ENCODE results near the gene KIAA1217.
"Not testable (repeated sequence)": the region's sequence is repeated elsewhere in the genome, so short reads cannot be mapped to it uniquely, and the experiment has no call there.

Gene KIAA1217

DNA sequence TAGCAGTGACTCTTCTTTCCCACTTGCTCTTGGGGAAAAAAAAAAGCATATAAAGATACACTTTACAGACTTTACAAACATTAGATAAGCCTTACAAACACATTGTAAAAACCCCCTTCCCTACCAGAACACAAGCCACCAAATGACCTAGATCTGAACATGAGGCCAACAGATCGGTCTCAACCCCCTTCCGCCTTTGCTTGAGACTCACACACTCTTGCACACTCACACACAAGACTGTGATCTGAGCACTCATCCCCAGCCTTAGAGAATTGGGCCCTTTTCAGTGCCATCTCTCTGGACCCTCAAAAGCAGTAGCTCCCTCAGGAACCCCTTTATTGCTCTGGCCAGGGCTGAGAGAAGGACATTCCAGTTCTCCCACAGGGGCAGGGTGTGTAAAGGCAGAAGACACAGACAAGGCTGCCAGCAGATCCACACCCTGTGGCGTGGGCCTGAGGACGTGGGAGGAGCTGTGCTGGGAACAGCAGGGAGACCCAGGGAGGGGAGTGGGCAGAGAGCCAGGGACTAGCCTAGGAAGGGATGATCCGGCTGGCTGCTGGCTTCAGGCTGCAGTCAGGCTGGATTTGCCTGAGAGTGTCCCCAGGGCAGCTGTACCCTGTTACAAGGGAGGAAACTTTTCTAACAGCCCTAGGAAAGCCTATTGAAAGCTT lies 206.7 kb downstream of the KIAA1217 start:
- peak; percentile 85 for DNase-seq

DNA sequence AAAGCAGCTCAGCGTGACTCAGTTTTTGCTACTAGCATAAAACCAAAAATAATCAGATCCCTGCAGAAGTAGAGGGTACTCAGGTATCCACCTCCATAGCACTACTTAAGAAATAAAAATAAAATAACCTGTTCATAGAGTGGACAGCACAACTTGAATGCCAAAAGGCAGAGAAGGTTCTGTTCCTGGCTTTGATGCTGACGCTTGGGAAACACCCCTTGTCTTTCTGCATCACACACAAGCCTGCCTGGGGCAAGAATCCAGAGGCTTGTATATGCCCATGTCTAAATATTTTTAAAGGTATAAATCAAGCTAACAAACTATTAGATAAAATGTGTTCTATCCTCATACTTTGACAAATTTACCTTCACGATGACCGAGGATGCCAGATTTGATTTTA lies 207.3 kb downstream of the KIAA1217 start:
- no peak for DNase-seq

DNA sequence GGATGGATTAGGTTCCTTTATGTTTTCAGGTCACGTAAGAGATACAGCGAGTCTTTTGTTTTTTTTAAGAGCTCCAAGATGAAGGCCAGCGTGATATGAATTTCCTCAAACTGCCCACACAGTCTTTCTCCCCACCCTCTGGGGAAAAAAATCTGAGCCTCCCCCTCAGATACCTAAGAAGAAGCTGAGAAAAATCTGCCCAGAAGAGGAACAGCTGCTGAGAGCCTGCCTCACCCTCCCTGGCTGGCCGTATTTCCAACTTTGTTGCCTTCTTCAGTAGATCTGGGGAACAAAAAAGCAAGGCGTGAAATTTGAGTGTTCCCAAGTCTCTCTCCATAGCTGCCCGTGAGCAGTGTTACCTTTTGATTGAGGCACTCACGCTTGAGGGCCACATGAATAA lies 208.1 kb downstream of the KIAA1217 start:
- no peak for DNase-seq

DNA sequence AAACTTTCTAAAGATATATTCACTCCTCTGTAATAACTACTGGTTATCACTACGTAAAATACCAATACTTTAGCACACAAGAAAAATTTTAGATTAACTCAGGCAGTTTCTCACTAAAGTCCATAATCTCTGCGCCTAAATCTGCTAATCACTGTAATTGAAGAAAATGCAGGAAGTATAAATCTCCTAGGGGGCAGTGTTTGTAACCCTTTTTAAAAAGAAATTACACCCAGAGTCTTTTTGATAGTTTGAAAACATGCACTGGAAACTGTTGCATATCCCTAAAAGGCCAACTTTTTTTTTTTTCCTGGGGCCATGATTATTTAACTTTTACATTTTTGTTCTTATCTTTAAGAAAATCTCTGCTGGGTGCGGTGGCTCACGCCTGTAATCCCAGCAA lies 209.6 kb downstream of the KIAA1217 start:
- DNase-seq = no peak

DNA sequence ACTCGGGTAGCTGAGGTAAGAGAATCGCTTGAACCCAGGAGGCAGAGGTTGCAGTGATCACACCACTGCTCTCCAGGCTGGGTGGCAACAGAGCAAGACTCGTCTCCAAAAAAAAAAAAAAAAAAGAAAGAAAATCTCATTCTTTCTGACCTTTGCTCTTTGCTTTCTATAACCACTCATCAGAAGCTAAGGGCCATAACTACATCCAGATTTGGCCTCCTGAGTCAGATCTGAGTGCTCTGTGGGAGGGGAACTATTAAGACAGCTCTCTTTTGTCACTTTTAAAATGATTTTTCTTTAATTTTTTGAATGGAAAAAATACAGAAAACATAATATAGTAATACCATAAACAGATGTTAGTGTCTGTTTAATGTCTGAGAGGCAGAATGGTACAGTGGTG lies 210.1 kb downstream of the KIAA1217 start:
- DNase-seq = no peak

DNA sequence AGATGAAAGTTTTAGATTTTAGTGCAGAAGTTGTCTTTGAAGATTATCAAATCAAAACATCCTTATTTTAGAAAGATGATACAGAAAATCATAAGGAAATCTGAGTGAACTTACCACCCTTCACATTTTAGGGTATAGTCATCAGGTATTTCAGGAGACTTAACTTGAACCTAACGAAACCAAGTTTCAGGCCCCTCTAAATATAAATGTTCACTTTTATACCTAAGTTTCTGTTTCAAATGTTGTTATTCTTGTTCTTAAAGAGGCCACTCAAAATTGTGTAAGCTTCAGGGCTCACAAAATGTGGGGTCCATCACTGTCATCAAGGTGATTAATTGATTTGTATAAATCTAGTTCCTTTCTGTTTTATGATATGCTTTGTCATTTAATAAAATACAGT lies 216.2 kb downstream of the KIAA1217 start:
- no peak for DNase-seq

DNA sequence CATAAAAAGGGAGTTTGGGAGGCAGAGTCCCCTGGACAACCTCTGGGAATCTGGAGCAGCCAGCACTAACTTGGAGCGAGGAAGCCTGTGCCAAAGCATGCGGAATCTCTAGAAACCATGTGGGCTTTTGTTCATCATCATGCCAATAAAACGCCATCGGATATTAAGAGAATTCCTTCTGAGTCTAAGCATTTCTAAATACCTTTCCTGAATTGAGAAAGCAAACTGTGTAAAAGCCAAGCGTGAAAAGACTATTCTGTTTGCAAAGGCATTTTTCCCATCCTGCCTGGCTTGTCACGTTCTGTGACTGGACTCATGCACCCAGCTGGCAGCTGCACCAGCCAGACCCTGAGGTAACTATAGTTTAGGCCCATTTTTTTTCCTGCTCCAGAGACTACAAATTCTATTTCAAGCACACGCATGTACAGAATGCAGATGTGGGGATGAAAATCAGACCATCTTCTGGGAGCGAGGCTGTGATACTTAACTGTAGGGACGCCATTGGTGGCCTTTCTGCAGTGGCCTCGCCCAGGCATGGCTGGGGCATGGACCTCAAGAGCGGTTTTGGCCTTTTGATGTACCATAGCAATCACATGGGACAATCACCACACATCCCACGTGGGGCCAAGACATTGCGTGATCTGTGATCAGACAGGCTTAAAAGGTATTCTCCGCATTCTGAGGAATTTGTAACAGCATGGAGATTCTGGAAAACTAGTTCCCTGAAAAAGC lies 218.9 kb downstream of the KIAA1217 start:
- no peak for DNase-seq

DNA sequence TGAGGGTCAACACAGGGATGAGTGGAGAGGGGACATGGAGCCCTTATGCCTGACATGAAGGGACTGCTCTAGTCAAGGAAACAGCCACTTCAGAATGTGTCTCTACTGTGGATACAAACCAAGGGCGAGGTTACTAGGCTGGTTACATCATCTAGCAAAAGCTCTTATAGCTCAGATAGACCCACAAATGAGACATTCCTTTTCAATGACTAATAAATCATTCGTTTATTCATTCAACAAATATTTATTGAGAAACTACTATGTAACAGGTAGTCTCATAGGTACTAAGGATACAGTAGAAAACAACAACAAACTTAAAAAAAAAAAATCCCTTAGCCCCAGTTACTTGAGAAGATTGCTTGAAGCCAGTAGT lies 219.5 kb downstream of the KIAA1217 start:
- no peak for DNase-seq

DNA sequence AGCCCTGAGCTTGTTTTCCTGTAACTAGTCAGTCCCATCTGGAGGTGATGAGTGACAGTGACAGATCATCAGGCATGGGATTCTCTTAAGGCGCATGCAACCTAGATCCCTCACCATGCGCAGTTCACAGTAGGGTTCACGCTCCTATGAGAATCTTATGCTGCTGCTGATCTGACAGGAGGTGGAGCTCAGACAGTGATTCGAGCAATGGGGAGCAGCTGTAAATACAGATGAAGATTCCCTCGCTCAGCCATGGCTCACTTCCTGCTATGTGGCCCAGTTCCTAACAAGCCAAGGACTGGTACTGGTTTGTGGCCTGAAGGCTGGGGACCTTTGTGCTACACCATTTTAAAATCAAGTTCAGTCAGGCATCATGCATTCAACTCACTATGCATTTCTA lies 221.7 kb downstream of the KIAA1217 start:
- no peak for DNase-seq

DNA sequence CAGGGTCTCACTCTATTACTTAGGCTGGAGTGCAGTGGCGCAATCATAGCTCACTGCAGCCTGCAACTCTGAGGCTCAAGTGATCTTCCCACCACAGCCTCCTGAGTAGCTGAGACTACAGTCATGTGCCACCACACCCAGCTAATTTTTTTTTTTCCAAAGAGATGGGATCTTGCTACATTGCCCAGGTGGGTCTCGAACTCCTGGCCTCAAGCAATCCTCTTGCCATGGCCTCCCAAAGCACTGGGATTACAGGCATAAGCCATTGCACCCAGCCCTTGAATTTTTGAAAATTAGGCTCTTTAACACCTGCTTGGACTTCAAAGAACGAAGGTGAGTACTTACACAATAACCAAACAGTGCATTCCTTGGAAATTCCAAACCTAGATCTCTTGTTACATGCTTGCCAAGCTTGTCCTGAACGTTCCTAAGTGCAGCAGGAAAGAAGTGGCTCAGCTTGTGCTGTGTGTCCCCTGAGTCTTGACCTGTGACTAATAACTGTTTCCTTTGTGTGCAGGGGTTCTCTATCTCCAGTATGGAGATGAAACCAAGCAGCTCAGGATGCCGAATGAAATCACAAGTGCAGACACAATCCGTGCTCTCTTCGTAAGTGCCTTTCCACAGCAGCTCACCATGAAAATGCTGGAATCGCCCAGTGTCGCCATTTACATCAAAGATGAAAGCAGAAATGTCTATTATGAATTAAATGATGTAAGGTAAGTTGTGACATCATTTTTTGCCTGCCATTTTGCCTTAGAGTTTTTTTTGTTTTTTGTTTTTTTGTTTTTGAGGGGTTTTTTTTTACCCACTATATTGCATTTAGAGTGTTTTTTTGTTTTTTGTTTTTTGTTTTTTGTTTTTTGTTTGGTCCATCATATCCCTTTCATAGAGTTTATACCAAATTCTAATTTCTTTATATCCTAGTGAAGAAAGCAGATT lies 223.8 kb downstream of the KIAA1217 start:
- DNase-seq = no peak

DNA sequence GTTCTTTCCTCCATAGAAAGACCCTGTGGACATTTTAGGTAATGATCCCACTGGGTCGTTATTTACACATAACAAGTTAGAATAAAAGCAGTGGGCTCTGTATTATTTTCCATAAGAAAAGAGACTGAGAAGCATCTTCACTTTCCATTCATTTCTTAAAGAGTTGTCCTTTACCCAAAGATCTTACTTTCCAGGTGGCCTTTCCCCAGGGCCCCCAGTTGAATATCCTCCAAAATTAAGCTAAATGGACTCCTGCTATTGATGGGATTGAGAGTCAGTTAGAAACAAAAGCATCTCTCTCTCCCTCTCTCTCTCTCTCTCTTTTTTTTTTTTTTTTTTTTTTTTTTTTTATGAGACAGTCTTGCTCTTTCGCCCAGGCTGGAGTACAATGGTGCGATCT lies 224.8 kb downstream of the KIAA1217 start:
- DNase-seq = no peak

DNA sequence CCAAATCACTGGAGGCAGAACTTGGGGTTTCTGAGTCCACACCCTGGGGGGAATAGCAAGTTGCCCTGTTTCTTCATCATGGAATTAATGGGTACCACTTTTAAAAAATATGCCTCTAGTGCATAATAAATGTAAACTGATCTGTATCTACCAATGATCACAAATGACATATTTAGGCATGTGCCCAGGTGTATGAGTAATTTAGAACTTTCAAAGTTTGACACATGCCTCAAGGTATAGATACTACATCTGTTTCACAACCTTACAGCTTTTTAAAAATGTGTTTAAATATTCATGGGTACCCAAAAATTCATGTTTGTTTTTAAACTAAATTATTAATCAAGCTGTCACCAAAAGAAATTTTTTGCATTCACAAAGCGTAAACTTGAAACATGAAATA lies 226.0 kb downstream of the KIAA1217 start:
- DNase-seq = no peak

DNA sequence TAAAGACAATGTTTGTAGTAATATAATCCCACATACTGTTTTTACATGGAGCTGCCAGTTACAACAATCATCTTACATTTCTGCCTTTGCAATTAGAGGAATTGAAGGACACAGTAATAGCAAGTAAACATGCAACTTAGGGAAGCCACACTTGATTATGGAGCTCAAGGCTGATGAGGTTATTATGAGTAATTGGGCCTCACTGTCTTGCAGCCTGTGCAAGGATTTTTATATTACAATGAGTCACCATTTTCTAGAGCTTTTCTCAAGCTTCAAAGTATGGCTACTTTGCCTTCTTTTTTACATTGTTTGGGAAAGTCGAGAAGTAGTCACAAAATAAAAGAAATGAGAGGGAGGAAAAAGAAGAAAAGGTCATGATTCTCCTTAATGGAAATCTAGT lies 226.4 kb downstream of the KIAA1217 start:
- DNase-seq = no peak

DNA sequence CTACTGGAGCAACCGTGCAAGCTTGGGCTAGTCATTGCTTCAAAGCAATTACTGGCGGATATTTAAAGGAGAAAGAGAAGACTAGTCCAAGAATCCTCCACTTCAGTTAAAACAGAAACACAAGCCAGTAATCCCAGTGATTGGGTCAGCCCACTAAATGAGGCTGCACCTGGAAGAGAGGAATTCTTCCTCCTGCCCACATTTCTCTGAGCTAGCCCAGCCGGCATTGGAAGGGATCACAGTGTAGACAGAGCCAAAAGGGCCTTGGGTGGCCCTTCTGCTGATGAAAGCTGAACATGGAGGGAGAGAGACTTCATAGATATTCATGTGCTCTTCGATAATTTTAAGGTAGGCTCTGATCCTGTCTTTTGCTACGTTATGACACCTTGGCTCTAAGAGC lies 228.4 kb downstream of the KIAA1217 start:
- no peak for DNase-seq

DNA sequence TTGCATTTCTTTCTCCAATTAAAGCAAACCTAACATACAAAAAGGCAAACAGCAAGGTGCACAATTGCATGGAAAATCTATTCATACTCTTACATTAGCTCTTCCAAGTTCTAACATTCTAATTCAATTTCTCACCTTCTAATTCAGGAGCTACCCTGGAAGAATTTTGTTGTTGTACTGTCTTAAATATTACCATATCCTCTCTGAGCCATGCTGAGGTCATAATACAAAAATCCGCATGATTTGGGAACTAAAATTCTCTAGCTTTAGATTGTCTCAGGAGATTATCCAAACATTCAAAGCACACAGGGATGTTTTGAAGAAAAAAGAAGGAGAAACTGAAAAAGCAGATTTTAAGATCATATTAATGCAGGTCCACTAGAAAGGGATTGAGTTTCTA lies 229.9 kb downstream of the KIAA1217 start:
- no peak for DNase-seq

DNA sequence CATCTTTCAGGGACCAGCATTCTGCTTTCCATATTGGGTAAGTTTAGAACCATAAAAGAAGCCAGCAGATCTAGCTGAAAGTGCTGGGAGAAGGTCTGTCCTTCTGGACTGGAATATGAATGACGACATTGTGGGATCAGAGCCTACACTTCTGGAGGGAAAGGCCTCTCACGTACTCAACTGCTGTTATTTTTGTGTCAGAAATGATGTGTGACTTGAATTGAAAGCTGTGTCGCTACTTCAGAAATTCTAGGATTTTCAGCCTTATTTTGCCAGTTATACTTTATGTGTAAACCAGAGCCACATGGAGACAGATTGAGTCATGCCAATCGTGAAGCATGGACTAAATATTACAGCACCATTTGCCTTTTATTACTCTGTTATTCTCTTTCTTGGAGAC lies 231.0 kb downstream of the KIAA1217 start:
- DNase-seq = no peak

DNA sequence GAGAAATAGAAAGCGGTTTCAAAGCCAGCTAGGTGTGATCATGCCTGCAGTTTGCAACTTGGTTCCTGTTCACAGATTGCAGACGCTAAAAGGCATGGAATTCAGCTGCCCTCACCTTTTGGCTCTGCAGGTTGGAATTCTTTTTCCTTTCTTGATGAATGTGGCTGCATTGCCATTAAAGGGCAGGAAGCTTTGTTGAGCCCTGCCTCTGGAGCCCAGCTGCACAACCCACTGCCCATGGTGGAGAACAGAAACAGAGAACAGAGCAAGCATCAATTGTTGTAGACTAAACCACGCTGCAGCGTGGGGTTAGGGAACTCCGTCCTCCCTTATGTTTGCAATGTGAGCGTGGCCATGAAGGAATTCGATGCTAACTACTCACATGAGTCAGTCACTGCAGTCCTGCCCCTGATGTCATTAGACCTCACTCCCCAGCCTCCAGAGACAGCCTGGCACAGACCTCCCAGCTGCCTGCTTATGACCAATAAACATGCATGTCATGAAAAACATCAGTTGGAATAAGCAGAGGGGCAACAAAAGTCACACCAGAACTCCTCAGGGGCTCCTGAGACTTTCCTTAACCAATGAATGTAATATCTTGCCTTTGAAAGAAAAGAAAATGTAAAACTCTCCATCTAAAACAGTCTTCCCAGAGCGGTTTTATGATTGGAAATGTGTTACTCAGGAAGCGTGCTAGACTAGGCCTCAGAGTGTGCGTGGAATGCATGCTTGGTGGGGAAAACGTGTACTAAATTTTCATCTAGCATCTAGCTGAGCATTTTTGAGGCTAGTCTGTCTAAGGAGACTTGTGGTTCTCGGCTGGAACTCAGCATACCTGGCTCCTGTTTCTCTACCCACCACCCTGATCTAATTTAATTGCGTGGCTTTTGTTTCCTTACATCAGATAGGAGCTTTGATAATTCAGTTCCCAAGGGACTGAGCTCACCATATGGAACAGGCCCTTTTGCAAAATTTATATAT lies 232.2 kb downstream of the KIAA1217 start:
- DNase-seq = no peak

DNA sequence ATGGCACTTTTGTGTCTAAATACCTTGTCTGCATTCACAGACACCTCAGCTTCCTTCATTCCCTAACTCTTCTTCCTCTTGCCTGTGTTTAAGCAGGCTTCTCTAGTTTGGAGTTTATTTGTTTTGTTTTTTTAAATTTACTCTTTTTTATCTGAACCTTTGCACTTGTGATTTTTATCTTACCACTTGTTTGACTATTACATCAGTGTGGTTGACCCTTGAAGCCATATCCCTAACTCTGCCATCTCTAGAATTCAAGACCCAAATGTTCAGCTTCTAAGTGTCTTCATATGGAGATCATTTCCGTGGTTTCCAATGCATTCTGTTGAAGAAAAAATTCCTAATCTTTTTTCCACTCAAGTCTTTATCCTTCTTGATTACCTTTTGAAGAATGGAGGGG lies 233.3 kb downstream of the KIAA1217 start:
- no peak for DNase-seq

DNA sequence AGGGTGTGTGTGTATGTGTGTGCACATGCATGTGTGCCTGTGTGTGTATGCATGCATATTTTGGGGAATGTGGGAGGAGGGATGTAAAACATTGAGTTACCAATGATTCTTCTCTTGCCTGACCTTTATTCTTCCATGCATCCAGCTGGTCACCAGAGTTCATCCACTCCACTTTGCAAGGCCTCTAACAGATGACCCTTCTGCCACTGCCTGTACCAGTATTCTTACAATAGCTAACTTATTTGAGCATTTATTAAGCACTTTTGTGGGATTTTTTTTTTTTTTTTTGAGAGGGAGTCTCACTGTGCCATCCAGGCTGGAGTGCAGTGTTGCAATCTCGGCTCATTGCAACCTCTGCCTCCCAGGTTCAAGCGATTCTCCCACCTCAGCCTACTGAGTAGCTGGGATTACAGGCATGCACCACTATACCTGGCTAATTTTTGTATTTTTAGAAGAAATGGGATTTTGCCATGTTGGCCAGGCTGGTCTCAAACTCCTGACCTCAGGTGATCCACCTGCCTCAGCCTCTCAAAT lies 233.8 kb downstream of the KIAA1217 start:
- not testable (repeated sequence) for DNase-seq

DNA sequence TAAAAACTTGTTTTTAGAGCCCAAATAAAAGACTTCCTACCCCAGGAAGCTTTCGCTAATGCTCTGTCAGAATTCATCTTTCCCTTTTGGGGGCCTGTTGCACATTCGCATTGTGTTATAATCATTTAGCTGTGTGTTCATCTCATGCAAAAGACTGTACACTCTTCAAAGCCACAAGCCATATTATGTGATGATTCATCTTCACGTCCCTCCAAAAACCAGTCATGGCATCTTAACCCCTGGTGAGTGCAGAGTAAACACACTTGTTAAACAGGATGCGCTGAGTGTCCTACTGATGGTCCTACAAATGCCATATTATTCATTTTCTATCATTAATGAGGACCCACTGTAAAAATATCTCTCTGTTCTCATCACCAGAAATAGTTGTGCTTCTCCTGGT lies 235.4 kb downstream of the KIAA1217 start:
- no peak for DNase-seq

DNA sequence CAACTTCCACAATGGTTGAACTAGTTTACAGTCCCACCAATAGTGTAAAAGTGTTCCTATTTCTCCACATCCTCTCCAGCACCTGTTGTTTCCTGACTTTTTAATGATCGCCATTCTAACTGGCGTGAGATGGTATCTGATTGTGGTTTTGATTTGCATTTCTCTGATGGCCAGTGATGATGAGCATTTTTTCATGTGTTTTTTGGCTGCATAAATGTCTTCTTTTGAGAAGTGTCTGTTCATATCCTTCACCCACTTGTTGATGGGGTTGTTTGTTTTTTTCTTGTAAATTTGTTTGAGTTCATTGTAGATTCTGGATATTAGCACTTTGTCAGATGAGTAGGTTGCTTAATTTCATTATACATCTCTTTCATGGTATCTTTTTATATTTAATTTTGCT lies 237.0 kb downstream of the KIAA1217 start:
- DNase-seq = not testable (repeated sequence)

DNA sequence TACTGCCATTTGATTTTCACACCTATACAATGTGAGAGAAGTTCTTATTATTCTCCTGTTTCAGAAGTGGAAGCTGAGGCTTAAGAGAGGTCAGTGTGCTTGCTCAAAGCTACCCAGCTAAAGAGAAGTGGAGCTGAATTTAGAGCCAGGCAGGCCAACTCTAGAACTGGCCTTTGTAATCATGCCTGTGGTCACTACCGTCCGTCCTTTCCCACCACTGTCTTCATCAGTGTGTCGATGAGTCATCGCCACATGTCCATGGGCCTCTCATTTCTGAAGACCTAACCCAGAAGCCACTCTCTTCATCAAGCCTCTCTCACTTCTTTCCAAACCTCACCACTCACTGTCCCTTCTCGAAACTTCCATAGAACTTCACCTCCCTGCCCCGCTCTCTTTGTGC lies 237.8 kb downstream of the KIAA1217 start:
- no peak for DNase-seq

All from right forelimb (tissue), 1 donor.